GM21423 (cell line): Measurements from ENCODE around the gene DLGAP1.

Source experiments
- ATAC-seq: cut with Tn5 transposase; IDR thresholded peaks from one replicate; pipeline ENCODE4 v1.9.1; 2021; ENCODE audit warnings: mild to moderate bottlenecking, moderate library complexity; ENCODE audit not compliant: unreplicated experiment

The DLGAP1 gene

DNA sequence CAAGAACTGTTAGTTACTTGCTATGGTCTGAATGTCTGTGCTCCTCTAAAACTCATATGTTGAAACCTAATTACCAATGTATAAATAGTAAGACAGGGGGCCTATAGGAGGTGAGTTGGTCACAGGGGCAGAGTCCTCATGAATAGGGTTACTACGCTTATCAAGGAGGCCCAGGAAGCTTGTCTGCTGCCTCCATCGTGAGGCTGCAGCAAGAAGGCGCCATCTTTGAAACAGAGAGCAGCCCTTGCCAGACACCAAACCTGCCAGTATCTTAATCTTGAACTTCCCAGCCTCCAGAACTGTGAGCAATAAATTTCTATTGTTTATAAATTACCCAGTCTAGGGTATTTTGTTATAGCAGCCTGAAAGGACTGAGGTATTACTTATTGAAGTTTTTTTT, 926.0 kb downstream of the DLGAP1 start:
- ATAC-seq = no peak

- no peak for ATAC-seq
Measured at GRCh38 chr18:3528231-3528630, 926.9 kb downstream of the DLGAP1 start.

- peak; percentile 67 for ATAC-seq
Measured at GRCh38 chr18:3526421-3527354, 928.4 kb downstream of the DLGAP1 start.

- peak; percentile 54 for ATAC-seq
Measured at GRCh38 chr18:3525870-3526420, 929.2 kb downstream of the DLGAP1 start.

DNA sequence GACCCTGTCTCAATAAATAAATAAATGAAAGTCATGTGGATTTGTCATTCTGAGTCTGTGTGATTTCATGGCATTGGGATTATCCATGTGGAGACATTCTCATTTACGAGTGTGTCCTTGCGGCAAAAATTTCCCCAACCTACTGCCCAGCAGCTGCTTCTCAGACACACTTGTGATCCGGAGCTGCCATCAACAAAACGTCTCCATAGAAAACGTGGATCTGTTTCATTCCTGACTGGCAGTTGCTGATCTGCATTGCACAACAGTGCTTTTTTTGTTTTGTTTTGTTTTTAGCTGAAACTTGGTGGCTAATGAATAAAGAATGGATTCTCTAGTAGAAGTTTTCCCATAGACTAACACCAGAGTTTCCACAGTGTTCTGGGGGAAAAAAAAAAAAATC, 930.4 kb downstream of the DLGAP1 start:
- ATAC-seq = no peak

DNA sequence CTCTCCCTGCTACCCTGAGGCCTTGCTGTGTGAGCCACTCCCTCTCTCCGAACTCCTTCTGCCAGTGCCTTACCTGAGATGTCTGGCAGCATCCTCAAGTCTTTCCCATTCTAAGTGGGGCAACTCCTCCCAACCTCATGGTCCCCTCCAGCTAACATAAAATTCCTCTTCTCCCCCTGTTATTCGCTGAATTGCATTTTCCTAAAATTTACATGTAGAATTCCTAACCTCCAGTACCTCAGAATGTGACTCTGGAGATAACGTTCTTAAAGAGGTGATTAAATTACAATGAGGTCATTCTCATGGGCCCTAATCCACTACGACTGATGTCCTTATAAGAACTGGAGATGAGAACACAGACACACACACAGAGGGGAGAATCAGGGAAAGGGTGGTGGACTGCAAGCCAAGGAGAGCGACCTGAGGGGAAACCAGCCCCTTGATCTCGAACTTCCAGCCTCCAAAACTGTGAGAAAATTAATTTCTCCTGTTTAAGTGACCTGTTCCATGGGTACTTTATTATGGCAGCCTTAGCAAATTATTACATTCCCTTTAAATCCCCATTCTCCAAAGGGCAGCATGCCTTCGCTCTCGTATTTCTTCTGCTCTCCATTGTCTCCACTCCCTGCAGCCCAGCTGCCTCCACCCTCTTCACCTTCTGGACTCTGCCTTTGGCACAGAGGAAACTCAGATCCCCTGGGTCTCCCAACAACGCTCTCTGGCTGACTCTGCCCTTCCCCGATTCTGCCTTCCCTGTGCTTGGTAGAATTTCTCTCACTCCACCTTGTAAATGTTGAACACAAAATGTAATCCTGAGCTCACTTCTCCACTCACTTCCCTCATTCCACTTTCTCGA, 934.6 kb downstream of the DLGAP1 start:
- ATAC-seq = no peak

DNA sequence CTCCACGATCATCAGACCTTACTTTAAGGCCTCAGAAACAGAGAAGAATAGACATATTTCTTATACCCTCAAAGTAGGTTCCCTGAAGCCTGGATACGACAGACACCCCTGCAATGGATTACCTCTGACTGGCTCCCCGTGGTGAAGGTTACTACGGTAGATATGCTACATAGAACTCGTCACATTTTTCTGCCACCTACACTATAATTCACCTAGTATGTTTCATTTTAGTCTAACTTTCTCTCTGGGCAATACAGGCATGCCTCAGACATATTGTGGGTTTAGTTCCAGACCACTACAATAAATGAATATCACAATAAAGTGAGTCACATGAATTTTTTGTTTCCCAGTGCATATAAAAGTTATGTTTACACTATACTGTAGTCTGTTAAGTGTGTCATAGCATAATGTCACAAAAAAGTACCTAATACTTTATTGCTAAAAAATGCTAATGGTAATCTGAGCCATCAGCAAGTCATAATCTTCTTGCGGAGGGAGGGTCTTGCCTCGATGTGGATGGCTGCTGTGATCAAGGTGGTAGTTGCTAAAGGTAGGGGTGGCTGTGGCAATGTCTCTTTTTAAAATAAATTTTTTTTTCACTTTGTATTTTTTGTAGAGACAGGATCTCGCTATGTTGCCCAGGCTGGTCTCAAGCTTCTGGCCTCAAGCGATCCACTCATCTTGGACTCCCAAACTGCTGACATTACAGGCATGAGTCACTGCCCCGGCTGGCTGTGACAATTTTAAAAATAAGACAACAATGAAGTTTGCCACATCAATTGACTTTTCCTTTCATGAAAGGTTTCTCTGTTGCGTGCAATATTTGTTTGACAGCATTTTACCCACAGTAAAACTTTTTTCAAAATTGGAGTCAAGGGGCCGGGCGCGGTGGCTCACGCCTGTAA, 940.5 kb downstream of the DLGAP1 start:
- ATAC-seq = no peak

DNA sequence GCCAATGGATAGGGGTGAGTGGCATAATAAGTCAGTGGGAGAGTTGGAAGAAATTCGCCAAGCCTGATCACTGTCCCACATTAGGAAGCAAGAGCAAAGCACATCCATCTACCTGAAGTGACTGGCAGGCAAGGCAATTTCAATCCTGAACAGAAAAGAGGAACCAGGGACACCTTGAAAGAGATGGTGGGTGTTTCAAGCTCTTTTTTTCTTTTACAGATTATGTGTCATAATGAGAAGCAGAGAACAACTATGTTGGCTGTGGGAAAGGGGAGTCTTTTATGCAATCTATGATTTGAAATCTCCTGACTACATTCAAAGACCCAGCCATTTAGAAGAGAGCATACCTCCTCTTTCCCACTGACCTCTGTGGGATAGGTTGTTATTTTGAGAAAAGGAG, 941.6 kb downstream of the DLGAP1 start:
- ATAC-seq = peak; percentile 67

DNA sequence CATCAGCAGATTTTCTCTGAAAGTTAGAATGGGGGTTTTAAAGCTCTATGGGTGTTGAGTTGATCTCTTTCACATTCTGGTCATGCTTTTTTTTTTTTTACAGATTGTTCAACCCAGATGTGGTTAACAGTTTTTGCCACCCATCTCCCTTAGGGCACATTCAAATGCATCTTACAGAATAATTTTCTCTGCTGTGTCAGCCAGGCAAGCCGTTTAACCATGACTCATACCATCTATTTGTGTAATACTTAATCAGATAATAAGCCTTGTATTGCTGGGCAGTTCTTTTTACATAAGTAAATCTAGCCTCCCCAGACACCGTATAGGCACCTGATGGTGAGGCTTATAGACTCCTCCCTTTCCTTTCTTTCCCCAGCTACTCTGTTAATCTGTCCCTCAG, 943.1 kb downstream of the DLGAP1 start:
- no peak for ATAC-seq

GRCh38 chr18:3510896-3511295, 944.2 kb downstream of the DLGAP1 start:
- no peak for ATAC-seq

DNA sequence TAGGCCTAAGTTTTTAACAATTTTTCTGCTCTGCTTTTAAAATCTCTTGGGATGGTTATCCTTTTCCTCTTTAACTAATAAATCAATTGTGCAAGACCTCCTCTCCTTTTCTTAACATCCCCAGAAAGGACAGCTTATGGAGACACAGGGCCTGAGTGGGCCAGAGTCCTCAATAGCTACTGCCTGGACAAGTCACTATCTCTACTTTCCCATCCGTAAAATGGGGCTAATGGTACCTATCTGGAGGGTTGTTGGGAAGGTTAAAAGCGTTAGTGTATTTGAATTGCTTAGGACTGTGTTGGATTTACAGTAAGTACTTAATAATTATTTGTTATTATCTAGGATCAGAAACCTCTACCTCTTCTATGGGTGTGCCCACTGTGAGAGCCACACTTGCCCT, 945.1 kb downstream of the DLGAP1 start:
- ATAC-seq = no peak

GRCh38 chr18:3508576-3509549, 946.2 kb downstream of the DLGAP1 start:
- no peak for ATAC-seq

DNA sequence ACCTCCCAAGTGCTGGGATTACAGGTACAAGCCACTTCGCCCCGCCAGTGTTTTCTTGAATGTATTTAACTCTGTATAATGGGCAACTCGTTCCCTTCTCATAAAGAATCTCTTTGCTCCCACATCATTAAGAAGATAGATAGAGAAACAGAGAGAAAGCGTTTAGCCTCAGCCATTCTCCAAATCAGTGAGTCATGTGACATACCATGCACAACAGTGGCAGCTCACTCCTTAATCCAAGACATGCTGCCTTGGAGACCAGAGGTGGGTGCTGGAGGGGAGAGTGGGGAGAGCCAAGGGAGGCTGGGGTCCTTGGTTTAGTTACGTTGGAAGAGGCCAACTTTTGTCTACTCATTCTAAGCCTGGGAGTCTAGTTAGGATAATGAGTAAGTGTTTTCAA, 950.5 kb downstream of the DLGAP1 start:
- no peak for ATAC-seq

- ATAC-seq = no peak
Measured at GRCh38 chr18:3502650-3503049, 952.5 kb downstream of the DLGAP1 start.

DNA sequence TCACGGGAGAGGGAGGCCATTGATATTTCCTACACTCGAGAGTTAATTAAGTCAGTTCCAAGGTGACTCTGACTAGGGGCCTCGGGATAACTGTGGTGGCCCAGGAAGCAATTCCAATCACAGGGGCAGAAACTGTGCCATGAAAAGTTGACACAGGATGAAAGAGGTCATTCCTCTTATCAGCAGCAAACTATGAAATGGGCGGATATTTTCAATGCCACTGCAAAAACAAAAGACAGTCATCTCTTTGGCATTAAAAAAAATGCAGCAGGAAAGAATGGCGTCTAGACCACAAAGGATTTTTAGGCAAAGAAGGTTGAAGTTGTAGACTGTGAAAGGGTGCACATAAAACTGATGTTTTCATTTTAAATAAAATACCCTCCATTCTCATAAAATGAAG, 955.1 kb downstream of the DLGAP1 start:
- no peak for ATAC-seq

GRCh38 chr18:3499501-3499900, 955.6 kb downstream of the DLGAP1 start:
- ATAC-seq = no peak

GRCh38 chr18:3498698-3499471, 956.2 kb downstream of the DLGAP1 start:
- ATAC-seq = no peak

- ATAC-seq = no peak
Measured at GRCh38 chr18:3495691-3496430, 959.2 kb downstream of the DLGAP1 start.
